GM19025 (cell line): ENCODE data around the gene TEX22.
A peak's percentile ranks its signal among the peaks of the same experiment; 100 is the strongest.

Experiments
- ATAC-seq: cut with Tn5 transposase; IDR thresholded peaks from one replicate; pipeline ENCODE4 v1.9.1; 2021; ENCODE audit warnings: mild to moderate bottlenecking, low read depth, moderate library complexity; ENCODE audit not compliant: unreplicated experiment

TEX22 gene

GRCh38 chr14:105398726-105399465 is 558 bp downstream of the TEX22 start:
- ATAC-seq: peak; percentile 34

- no peak for ATAC-seq
These were observed 1.1 kb downstream of the TEX22 start for GRCh38 chr14:105399466-105399775.

- ATAC-seq: no peak
These were observed 1.7 kb downstream of the TEX22 start for GRCh38 chr14:105400016-105400415.

- ATAC-seq: no peak
These were observed 3.4 kb downstream of the TEX22 start for GRCh38 chr14:105401699-105402098.

- ATAC-seq: no peak
These were observed 10.3 kb downstream of the TEX22 start for GRCh38 chr14:105408592-105408991.

- no peak for ATAC-seq
These were observed 11.0 kb downstream of the TEX22 start for GRCh38 chr14:105409364-105409763.

- ATAC-seq: no peak
These were observed 12.3 kb downstream of the TEX22 start for GRCh38 chr14:105410642-105411016.

- ATAC-seq: no peak
These were observed 12.9 kb downstream of the TEX22 start for GRCh38 chr14:105411017-105411941.

GRCh38 chr14:105411985-105412770 is 13.8 kb downstream of the TEX22 start:
- no peak for ATAC-seq

- no peak for ATAC-seq
These were observed 14.6 kb downstream of the TEX22 start for GRCh38 chr14:105412771-105413543.

- ATAC-seq: no peak
These were observed 15.2 kb downstream of the TEX22 start for GRCh38 chr14:105413544-105413886.

GRCh38 chr14:105414456-105415371 is 16.4 kb downstream of the TEX22 start:
- no peak for ATAC-seq

- ATAC-seq: no peak
These were observed 17.4 kb downstream of the TEX22 start for GRCh38 chr14:105415481-105416428.

- no peak for ATAC-seq
These were observed 18.3 kb downstream of the TEX22 start for GRCh38 chr14:105416671-105417070.

- no peak for ATAC-seq
These were observed 19.4 kb downstream of the TEX22 start for GRCh38 chr14:105417690-105418121.

GRCh38 chr14:105418269-105419194 is 20.2 kb downstream of the TEX22 start:
- no peak for ATAC-seq
